GM18909 (cell line): ENCODE results near the gene NTM.
"Not testable (repeated sequence)": the region's sequence is repeated elsewhere in the genome, so short reads cannot be mapped to it uniquely, and the experiment has no call there.

ENCODE experiments used
- ATAC-seq: cut with Tn5 transposase; IDR thresholded peaks from one replicate; pipeline ENCODE4 v1.9.1; 2021; ENCODE audit warnings: mild to moderate bottlenecking; ENCODE audit not compliant: unreplicated experiment, poor library complexity

NTM gene

GRCh38 chr11:132289590-132290256, 919.3 kb downstream of the NTM start:
- no peak for ATAC-seq

- ATAC-seq = no peak
Measured at GRCh38 chr11:132293586-132293985, 923.2 kb downstream of the NTM start.

- no peak for ATAC-seq
Measured at GRCh38 chr11:132296946-132297610, 926.7 kb downstream of the NTM start.

GRCh38 chr11:132298357-132298756, 927.9 kb downstream of the NTM start:
- ATAC-seq = no peak

- no peak for ATAC-seq
Measured at GRCh38 chr11:132300283-132300682, 929.9 kb downstream of the NTM start.

GRCh38 chr11:132301465-132301864, 931.0 kb downstream of the NTM start:
- ATAC-seq = no peak

GRCh38 chr11:132301900-132302299, 931.5 kb downstream of the NTM start:
- no peak for ATAC-seq

GRCh38 chr11:132307309-132308020, 937.0 kb downstream of the NTM start:
- no peak for ATAC-seq

- ATAC-seq = no peak
Measured at GRCh38 chr11:132310390-132311375, 940.3 kb downstream of the NTM start.

GRCh38 chr11:132311703-132312102, 941.3 kb downstream of the NTM start:
- no peak for ATAC-seq

GRCh38 chr11:132312161-132312560, 941.7 kb downstream of the NTM start:
- ATAC-seq = no peak

- ATAC-seq = no peak
Measured at GRCh38 chr11:132312701-132313111, 942.3 kb downstream of the NTM start.

GRCh38 chr11:132314911-132315455, 944.6 kb downstream of the NTM start:
- no peak for ATAC-seq

GRCh38 chr11:132315696-132316095, 945.3 kb downstream of the NTM start:
- no peak for ATAC-seq

- no peak for ATAC-seq
Measured at GRCh38 chr11:132318421-132319157, 948.2 kb downstream of the NTM start.

GRCh38 chr11:132319419-132319818, 949.0 kb downstream of the NTM start:
- ATAC-seq = not testable (repeated sequence)

GRCh38 chr11:132330515-132330914, 960.1 kb downstream of the NTM start:
- no peak for ATAC-seq

- ATAC-seq = no peak
Measured at GRCh38 chr11:132332521-132332920, 962.1 kb downstream of the NTM start.

GRCh38 chr11:132334769-132335280, 964.4 kb downstream of the NTM start:
- ATAC-seq = no peak
